Gastroesophageal sphincter (tissue), 4 donors: ENCODE data around the gene ANTXR2. TPM values are rescaled to one million over a fixed set of nuclear protein-coding genes. Genes with fewer than 3 reads are reported as not detected.

Experiments
- ATAC-seq: fragments of 150-250 bp; one replicate; pipeline ENCODE4 v1.9.1; 2016; ENCODE audit warnings: mild to moderate bottlenecking, moderate library complexity
- H3K27ac ChIP-seq, 4 donors: fragments of 200-600 bp; sonication (generic) in 3 of 4; 1 replicate in 3 of 4; 2 replicates in 1 of 4; pipeline ENCODE4 v1.5.1; 2016 to 2019
- H3K27me3 ChIP-seq: fragments of 200-600 bp; sonication (generic); one replicate; pipeline ENCODE4 v1.5.1; 2019
- H3K36me3 ChIP-seq, 2 donors: fragments of 200-600 bp; sonication (generic); one replicate each; pipeline ENCODE4 v1.5.1; 2019; ENCODE audit warnings: control low read depth in 1 of 2
- H3K4me1 ChIP-seq, 3 donors: fragments of 200-600 bp; sonication (generic); 1 replicate in 2 of 3; 2 replicates in 1 of 3; pipeline ENCODE4 v1.5.1; 2016 to 2019; ENCODE audit warnings: control low read depth in 2 of 3
- H3K4me3 ChIP-seq, 2 donors: fragments of 200-600 bp; sonication (generic); one replicate each; pipeline ENCODE4 v1.5.1; 2019; ENCODE audit warnings: mild to moderate bottlenecking in 1 of 2, moderate library complexity in 1 of 2
- H3K9me3 ChIP-seq, 3 donors: fragments of 200-600 bp; sonication (generic); one replicate each; pipeline ENCODE4 v1.5.1; 2017 to 2019; ENCODE audit warnings: control low read depth in 2 of 3
- CTCF ChIP-seq, 4 experiments: fragments of 200-600 bp in 2 of 4; fragments of 450-650 bp in 2 of 4; sonication (generic) in 1 of 4; IDR thresholded peaks; one replicate each; pipeline ENCODE4 v1.5.1; 2017 to 2019; ENCODE audit warnings: antibody characterized with exemption in 4 of 4, mild to moderate bottlenecking in 2 of 4, moderate library complexity in 2 of 4
- EP300 ChIP-seq: sonication (generic); formaldehyde crosslinking; IDR thresholded peaks from one replicate; pipeline ENCODE4 v1.6.1; 2017; ENCODE audit warnings: antibody characterized with exemption, mild to moderate bottlenecking
- POLR2A ChIP-seq, 2 donors: fragments of 450-650 bp; IDR thresholded peaks; one replicate each; pipeline ENCODE4 v1.6.1; 2017; ENCODE audit warnings: antibody characterized with exemption in 2 of 2, mild to moderate bottlenecking in 2 of 2, moderate library complexity in 1 of 2
- POLR2AphosphoS5 ChIP-seq: sonication (generic); formaldehyde crosslinking; IDR thresholded peaks from one replicate; pipeline ENCODE4 v1.6.1; 2017; ENCODE audit warnings: antibody characterized with exemption
- WGBS, 2 donors: methylation state at CpG; one replicate each; pipeline ENCODE4 v1.1.5; 2018; ENCODE audit warnings: low coverage in 1 of 2; 5-methylcytosine and 5-hydroxymethylcytosine counted together
- total RNA-seq, 4 donors: library from RNA; depleted of rRNA; stranded (reverse); fragments of >200 nt; gene quantifications; one replicate each; pipeline ENCODE4 v1.1.0, GENCODE V29; 2016

Gene ANTXR2
- total RNA-seq, 4 donors from 2014 or later = 440 to 611 (median 501) TPM

DNA sequence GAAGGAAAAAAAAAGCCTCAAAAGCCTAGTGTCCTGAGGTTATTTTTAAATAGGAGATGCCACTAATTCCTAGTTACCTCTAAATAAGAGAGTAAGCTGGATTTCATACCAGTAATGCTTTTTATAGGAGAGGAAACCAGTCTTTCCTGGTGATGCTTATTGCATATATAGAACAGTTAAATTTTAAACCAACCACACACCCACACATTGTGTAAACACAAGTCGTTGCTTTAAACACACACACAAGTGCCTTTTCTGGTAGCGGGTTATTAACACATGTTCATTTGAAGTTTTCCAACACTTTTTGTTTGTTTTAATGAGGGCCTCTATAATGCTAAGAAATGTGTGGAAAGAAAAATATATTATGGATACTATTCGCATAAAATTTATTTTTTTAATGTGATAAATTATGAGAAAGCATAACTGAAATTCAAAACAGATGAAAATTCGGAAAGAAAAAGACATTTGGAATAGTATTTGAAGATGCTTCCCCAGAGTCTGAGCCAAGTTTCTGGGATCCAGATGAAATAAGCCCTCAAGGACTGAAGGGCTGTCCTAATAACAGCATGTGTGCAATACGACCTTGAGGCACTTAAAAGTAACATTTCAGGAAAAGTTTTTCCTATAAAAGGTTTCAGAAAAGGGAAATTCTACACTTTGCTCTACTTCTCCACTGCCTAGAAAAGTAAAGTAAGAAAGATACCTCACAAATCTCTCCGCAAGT lies 2.0 kb downstream of the ANTXR2 start:
- H3K9me3 ChIP-seq = no peaks in the 10 kb centered on the region
- ATAC-seq = no peak
- WGBS, 2 donors = 17 to 20% methylated on average over 5 to 6 of the region's 6 CpGs
- H3K4me1 ChIP-seq = peaks cover 5 to 71% (median 5%) of the 10 kb centered on the region in 3 donors
- H3K36me3 ChIP-seq = peaks cover 0 to 34% of the 10 kb centered on the region in 2 donors
- H3K27ac ChIP-seq = peak overlapping the region; percentile 70 to 98 (median 92)
- no peaks in the 10 kb centered on the region for H3K27me3 ChIP-seq
- peak overlapping the region; percentile 66 to 77 for H3K4me3 ChIP-seq
- no peak for TF ChIP-seq POLR2A (IDR thresholded peaks at IDR 0.05)
- no peak for TF ChIP-seq POLR2AphosphoS5
- no peak for TF ChIP-seq EP300
- no peak for TF ChIP-seq CTCF (IDR thresholded peaks at IDR 0.05)

GRCh38 chr4:80069837-80070731 lies 2.9 kb downstream of the ANTXR2 start:
- H3K27me3 ChIP-seq = no peaks in the 10 kb centered on the region
- whole genome bisulfite sequencing, 2 donors = 21 to 43% methylated on average over 2 of the region's 2 CpGs
- H3K27ac ChIP-seq = peak overlapping the region; percentile 53 to 98 (median 82)
- peaks cover 0 to 43% of the 10 kb centered on the region in 2 donors for H3K36me3 ChIP-seq
- ATAC-seq = no peak
- no peaks in the 10 kb centered on the region for H3K9me3 ChIP-seq
- no peak for TF ChIP-seq CTCF (IDR thresholded peaks at IDR 0.05)
- no peak for TF ChIP-seq POLR2AphosphoS5
- TF ChIP-seq EP300 = no peak
- no peak for TF ChIP-seq POLR2A (IDR thresholded peaks at IDR 0.05)
- H3K4me1 ChIP-seq = peaks cover 5 to 75% (median 9%) of the 10 kb centered on the region in 3 donors
- H3K4me3 ChIP-seq = peak overlapping the region; percentile 66 to 77

GRCh38 chr4:80069108-80069836 lies 3.8 kb downstream of the ANTXR2 start:
- peak overlapping the region in 3 of 4 donors; percentile 53 to 98 (median 95) for H3K27ac ChIP-seq
- ATAC-seq = no peak
- no peaks in the 10 kb centered on the region for H3K27me3 ChIP-seq
- TF ChIP-seq POLR2AphosphoS5 (peak; percentile 80), POLR2A (IDR thresholded peaks at IDR 0.05) (no peak), CTCF (IDR thresholded peaks at IDR 0.05) (no peak), EP300 (no peak)
- WGBS, 2 donors = 36 to 53% methylated on average over 4 to 5 of the region's 5 CpGs
- peaks cover 5 to 77% (median 9%) of the 10 kb centered on the region in 3 donors for H3K4me1 ChIP-seq
- no peaks in the 10 kb centered on the region for H3K9me3 ChIP-seq
- peaks cover 0 to 51% of the 10 kb centered on the region in 2 donors for H3K36me3 ChIP-seq
- H3K4me3 ChIP-seq = peak overlapping the region; percentile 66 to 77

- ATAC-seq = no peak
- Histone ChIP-seq H3K27ac (peak overlapping the region in 1 of 4 donors; percentile 4), H3K4me1 (peaks cover 0 to 75% (median 13%) of the 10 kb centered on the region in 3 donors), H3K9me3 (no peaks in the 10 kb centered on the region), H3K27me3 (no peaks in the 10 kb centered on the region), H3K36me3 (peaks cover 0 to 86% of the 10 kb centered on the region in 2 donors), H3K4me3 (no peak overlapping the region)
- WGBS, 2 donors = 75 to 83% methylated on average over 2 of the region's 2 CpGs
- TF ChIP-seq POLR2AphosphoS5 = no peak
- no peak for TF ChIP-seq EP300
These were observed 7.4 kb downstream of the ANTXR2 start for GRCh38 chr4:80065601-80066000.

- 63 to 83% methylated on average over 2 to 3 of the region's 3 CpGs for WGBS, 2 donors
- ATAC-seq = no peak
- Histone ChIP-seq H3K9me3 (no peaks in the 10 kb centered on the region), H3K27me3 (no peaks in the 10 kb centered on the region), H3K36me3 (peaks cover 0 to 90% of the 10 kb centered on the region in 2 donors), H3K4me3 (no peak overlapping the region), H3K27ac (peak overlapping the region in 2 of 4 donors; percentile 8 to 11), H3K4me1 (peaks cover 3 to 75% (median 25%) of the 10 kb centered on the region in 3 donors)
- TF ChIP-seq EP300 (no peak), POLR2A (IDR thresholded peaks at IDR 0.05) (no peak), POLR2AphosphoS5 (no peak), CTCF (IDR thresholded peaks at IDR 0.05) (no peak)
These were observed 10.5 kb downstream of the ANTXR2 start for GRCh38 chr4:80062527-80062926.
